Vagina (tissue), 2 donors: ENCODE data around the gene SSUH2. TPM values are rescaled to one million over a fixed set of nuclear protein-coding genes. Genes with fewer than 3 reads are reported as not detected.

Source experiments
- DNase-seq, 2 donors: peaks; one replicate each; pipeline ENCODE4 v3.0.0-alpha.2; 2017; ENCODE audit errors: extremely low spot score in 2 of 2
- H3K27ac ChIP-seq: fragments of 200-600 bp; sonication (generic); one replicate; pipeline ENCODE4 v1.5.1; 2019
- H3K27me3 ChIP-seq: fragments of 200-600 bp; sonication (generic); one replicate; pipeline ENCODE4 v1.5.1; 2019
- H3K36me3 ChIP-seq, 2 donors: fragments of 200-600 bp; sonication (generic); one replicate each; pipeline ENCODE4 v1.5.1; 2017 to 2019
- H3K4me1 ChIP-seq: fragments of 200-600 bp; sonication (generic); one replicate; pipeline ENCODE4 v1.5.1; 2019
- H3K4me3 ChIP-seq, 2 donors: fragments of 200-600 bp; sonication (generic); 1 replicate in 1 of 2; 2 replicates in 1 of 2; pipeline ENCODE4 v1.5.1; 2016 to 2019
- H3K9me3 ChIP-seq: fragments of 200-600 bp; sonication (generic); one replicate; pipeline ENCODE4 v1.5.1; 2019
- POLR2A ChIP-seq, 2 donors: fragments of 450-650 bp; IDR thresholded peaks; one replicate each; pipeline ENCODE4 v1.6.1; 2017; ENCODE audit warnings: antibody characterized with exemption in 2 of 2, mild to moderate bottlenecking in 2 of 2, moderate library complexity in 2 of 2
- POLR2AphosphoS5 ChIP-seq, 2 donors: sonication (generic); formaldehyde crosslinking; IDR thresholded peaks; one replicate each; pipeline ENCODE4 v1.9.0; 2017; ENCODE audit warnings: antibody characterized with exemption in 2 of 2, mild to moderate bottlenecking in 2 of 2, low read depth in 1 of 2; ENCODE audit not compliant: insufficient read depth in 1 of 2
- intact Hi-C: fragments of 100-400 bp; cut with DNase I; formaldehyde crosslinking; loops from one replicate; pipeline ENCODE4 v1.15.1; 2023
- total RNA-seq: library from RNA; depleted of rRNA; stranded (reverse); fragments of >200 nt; gene quantifications from one replicate; pipeline ENCODE4 v1.2.3, GENCODE V29; 2016
- TF ChIP-seq, protein P1 (sequence below), 3 experiments: fragments of 450-650 bp in 2 of 3; fragments of 200-600 bp in 1 of 3; sonication (generic) in 1 of 3; IDR thresholded peaks; one replicate each; pipeline ENCODE4 v1.5.1; 2017 to 2019; ENCODE audit warnings: antibody characterized with exemption in 3 of 3, mild to moderate bottlenecking in 2 of 3, moderate library complexity in 2 of 3

Gene SSUH2
- total RNA-seq, 1 donor from 2014 or later, result not detected

DNA sequence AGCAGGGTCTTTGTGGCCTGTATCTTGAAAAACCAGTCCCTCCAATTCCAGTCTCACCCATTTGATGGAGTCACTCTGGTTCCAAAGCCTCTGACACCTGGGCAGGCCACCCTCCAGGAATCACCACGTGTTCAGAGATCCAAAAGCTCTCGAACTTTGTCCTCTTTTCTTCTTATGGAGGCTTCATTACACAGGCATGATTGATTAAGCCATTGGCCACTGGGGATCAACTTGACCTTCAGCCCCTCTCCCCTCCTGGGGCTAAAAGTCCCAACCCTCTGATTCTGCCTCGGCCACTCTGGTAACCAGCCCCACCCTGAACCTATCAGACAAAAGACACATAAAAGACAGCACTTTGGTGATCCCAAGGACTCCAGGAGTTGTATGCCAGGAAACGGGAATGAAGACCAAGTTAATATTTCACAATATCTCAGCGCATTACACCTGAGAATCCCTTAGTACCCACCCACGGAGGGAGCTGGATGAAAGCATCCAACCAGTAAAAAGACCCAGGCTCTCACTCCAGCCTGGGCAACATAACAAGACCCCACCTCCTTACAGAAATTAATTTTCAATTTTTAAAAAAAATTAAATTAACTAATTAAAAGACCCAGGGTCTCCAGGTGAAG, 23.0 kb upstream of the SSUH2 start:
- H3K9me3 ChIP-seq, result no peaks in the 10 kb centered on the region
- H3K36me3 ChIP-seq, result no peaks in the 10 kb centered on the region
- no peak overlapping the region for H3K4me3 ChIP-seq
- no peak for TF ChIP-seq POLR2A (IDR thresholded peaks at IDR 0.05)
- TF ChIP-seq, protein P1, sequence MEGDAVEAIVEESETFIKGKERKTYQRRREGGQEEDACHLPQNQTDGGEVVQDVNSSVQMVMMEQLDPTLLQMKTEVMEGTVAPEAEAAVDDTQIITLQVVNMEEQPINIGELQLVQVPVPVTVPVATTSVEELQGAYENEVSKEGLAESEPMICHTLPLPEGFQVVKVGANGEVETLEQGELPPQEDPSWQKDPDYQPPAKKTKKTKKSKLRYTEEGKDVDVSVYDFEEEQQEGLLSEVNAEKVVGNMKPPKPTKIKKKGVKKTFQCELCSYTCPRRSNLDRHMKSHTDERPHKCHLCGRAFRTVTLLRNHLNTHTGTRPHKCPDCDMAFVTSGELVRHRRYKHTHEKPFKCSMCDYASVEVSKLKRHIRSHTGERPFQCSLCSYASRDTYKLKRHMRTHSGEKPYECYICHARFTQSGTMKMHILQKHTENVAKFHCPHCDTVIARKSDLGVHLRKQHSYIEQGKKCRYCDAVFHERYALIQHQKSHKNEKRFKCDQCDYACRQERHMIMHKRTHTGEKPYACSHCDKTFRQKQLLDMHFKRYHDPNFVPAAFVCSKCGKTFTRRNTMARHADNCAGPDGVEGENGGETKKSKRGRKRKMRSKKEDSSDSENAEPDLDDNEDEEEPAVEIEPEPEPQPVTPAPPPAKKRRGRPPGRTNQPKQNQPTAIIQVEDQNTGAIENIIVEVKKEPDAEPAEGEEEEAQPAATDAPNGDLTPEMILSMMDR (IDR thresholded peaks at IDR 0.05), result no peak
- TF ChIP-seq POLR2AphosphoS5 (IDR thresholded peaks at IDR 0.05; ENCODE audit: insufficient read depth in 1 of 2, low read depth in 1 of 2), result no peak
- no peak for DNase-seq
- intact Hi-C loops, result no loop called here
- no peaks in the 10 kb centered on the region for H3K4me1 ChIP-seq
- H3K27me3 ChIP-seq, result no peaks in the 10 kb centered on the region
- peak overlapping the region; percentile 12 for H3K27ac ChIP-seq

GRCh38 chr3:8665407-8665896, 20.9 kb upstream of the SSUH2 start:
- Histone ChIP-seq H3K27ac (no peak overlapping the region), H3K4me1 (no peaks in the 10 kb centered on the region), H3K4me3 (no peak overlapping the region), H3K9me3 (no peaks in the 10 kb centered on the region), H3K27me3 (no peaks in the 10 kb centered on the region), H3K36me3 (no peaks in the 10 kb centered on the region)
- intact Hi-C loops, result no loop called here
- TF ChIP-seq POLR2AphosphoS5 (IDR thresholded peaks at IDR 0.05; ENCODE audit: insufficient read depth in 1 of 2, low read depth in 1 of 2), result no peak
- no peak for TF ChIP-seq POLR2A (IDR thresholded peaks at IDR 0.05)
- TF ChIP-seq, protein P1 (IDR thresholded peaks at IDR 0.05), result no peak
- no peak for DNase-seq

GRCh38 chr3:8663177-8664061, 18.8 kb upstream of the SSUH2 start:
- H3K36me3 ChIP-seq, result no peaks in the 10 kb centered on the region
- TF ChIP-seq POLR2AphosphoS5 (IDR thresholded peaks at IDR 0.05; ENCODE audit: insufficient read depth in 1 of 2, low read depth in 1 of 2) (no peak), POLR2A (IDR thresholded peaks at IDR 0.05) (no peak)
- TF ChIP-seq, protein P1 (IDR thresholded peaks at IDR 0.05), result peak in 2 of 3 experiments; percentile 35 to 40
- DNase-seq, result no peak

GRCh38 chr3:8662594-8662993, 18.0 kb upstream of the SSUH2 start:
- no peak overlapping the region for H3K27ac ChIP-seq
- H3K27me3 ChIP-seq, result no peaks in the 10 kb centered on the region
- intact Hi-C loops, result no loop called here
- no peaks in the 10 kb centered on the region for H3K36me3 ChIP-seq
- no peaks in the 10 kb centered on the region for H3K9me3 ChIP-seq
- no peaks in the 10 kb centered on the region for H3K4me1 ChIP-seq
- no peak overlapping the region for H3K4me3 ChIP-seq
- TF ChIP-seq, protein P1 (IDR thresholded peaks at IDR 0.05), result no peak
- no peak for TF ChIP-seq POLR2A (IDR thresholded peaks at IDR 0.05)
- TF ChIP-seq POLR2AphosphoS5 (IDR thresholded peaks at IDR 0.05; ENCODE audit: insufficient read depth in 1 of 2, low read depth in 1 of 2), result no peak
- no peak for DNase-seq

More at GRCh38 chr3:8663177-8664061, 18.8 kb upstream of the SSUH2 start:
- Histone ChIP-seq H3K27ac (no peak overlapping the region), H3K4me3 (no peak overlapping the region), H3K27me3 (no peaks in the 10 kb centered on the region), H3K9me3 (no peaks in the 10 kb centered on the region), H3K4me1 (no peaks in the 10 kb centered on the region)
- intact Hi-C loops, result no loop called here
